Fibroblast of skin of scalp (primary cell): ENCODE data around the gene IQSEC1.
"Not testable (repeated sequence)": the region's sequence is repeated elsewhere in the genome, so short reads cannot be mapped to it uniquely, and the experiment has no call there.

Experiments
- DNase-seq: peaks from one replicate; pipeline ENCODE4 v3.0.0-alpha.2; 2013

The IQSEC1 gene

DNA sequence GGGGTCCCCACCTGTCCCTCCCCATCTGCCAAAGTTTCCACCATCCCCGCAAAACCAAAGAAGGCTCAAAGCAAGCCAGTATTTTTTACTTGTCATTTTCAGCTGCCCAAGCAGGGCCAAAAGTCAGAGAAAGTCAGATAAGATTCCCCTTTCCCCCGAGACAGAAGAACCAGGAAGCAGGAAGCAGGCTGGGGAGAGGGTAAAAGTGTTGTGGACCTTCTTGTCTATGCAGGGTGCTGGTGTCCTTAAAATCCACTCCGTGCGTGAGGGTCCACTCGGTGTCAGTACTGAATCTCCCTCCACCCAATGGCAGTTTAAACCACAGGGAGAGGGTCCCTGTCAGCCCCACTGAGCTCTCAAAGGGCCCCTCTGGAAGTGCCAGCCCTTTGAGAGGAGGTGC, 211.6 kb downstream of the IQSEC1 start:
- no peak for DNase-seq

DNA sequence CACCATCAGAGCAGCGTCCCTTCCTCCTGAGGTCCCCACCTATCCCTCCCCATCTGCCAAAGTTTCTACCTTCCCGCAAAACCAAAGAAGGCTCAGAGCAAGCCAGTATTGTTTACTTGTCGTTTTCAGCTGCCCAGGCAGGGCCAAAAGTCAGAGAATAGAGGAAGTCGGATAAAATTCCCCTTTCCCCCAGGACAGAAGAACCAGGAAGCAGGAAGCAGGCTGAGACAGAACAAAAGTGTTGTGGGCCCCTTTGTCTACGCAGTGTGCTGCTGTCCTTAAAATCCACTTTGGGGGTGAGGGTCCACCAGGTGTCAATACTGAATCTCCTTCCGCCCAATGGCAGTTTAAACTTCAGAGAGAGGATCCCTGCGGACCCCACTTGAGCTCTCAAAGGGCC, 213.4 kb downstream of the IQSEC1 start:
- DNase-seq: no peak

DNA sequence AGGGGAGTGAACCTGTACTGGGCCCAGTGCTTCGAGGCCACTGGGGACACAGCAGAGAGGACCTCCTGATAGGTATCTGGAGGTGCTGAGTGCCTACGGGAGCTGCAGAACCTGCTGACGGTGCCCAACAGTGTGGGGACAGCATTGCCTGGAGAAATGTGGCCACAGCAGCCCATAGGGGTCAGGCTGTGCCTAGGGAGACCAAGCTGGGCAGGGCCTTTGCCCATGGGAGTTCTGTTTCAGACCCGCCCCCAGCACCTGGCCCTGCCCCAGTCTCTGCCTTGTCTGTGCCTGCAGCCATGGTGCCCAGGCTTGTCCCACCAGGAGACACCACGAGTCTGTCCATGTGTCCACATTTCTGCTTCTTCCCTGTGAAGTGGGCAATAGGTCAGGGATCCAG, 216.6 kb downstream of the IQSEC1 start:
- DNase-seq: no peak

DNA sequence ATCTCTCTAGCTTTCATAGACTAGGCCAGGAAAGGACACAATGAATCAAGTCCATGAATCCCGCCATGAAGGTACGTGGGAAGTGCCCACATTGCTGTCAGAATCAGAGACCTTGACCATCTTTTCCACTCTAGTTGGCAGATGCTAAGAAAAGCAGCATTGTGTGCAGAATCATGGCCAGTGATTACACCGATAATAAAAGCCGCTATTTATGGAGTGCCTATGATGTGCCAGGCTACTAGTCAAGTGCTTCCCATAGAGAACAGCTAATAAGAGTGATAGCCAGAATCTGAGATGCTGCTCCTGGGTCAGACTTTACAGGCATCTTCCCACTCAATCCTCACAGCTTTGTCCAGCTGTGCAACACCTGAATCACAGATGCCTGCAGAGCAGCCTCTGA, 218.7 kb downstream of the IQSEC1 start:
- no peak for DNase-seq

DNA sequence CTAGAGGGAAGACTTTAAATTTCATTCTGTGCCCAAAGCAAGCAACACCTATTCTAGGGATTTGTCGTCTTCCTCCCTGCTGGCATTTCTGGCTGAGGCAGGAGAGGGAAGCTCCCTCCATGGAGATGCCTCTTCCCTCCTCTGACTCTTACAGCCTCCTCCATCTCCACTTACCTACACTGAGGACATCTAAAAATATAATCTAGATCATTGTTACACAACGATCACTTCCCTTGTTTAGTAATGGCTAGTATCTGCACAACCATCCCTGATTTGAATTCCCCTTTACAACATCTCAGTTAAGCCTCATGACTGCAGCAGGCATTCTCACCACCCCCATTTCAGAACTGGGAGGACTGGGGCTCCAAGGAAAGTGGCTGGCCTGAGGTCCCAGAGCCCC, 219.4 kb downstream of the IQSEC1 start:
- not testable (repeated sequence) for DNase-seq

DNA sequence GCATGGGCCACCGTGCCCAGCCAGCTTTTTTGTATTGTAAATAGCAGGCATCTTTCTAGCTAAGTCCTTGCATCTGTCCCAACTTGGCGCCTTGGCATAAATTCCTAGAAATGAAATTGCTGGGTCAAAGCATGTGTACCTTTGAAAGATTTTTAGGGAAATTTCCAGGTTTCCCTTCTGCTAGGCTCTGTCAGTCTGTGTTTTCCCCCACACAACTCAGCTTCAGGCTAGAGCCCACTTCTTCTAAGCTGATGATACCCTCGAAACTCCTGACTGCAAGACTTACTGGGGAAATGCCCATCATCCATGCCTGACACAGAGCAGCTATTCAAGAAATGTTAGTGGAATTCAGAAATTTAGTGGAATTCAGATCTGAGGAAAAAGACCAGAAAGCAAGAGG, 221.0 kb downstream of the IQSEC1 start:
- DNase-seq: no peak
